ENCODE measurements around the gene FGFBP1. TPM values are rescaled to one million over a fixed set of nuclear protein-coding genes. Genes with fewer than 3 reads are reported as not detected.

The FGFBP1 gene
- total and polyA plus RNA-seq, 2 donors (not counting 3 experiments of a cell fraction or from before 2014, with no cell fraction given): not detected

DNA sequence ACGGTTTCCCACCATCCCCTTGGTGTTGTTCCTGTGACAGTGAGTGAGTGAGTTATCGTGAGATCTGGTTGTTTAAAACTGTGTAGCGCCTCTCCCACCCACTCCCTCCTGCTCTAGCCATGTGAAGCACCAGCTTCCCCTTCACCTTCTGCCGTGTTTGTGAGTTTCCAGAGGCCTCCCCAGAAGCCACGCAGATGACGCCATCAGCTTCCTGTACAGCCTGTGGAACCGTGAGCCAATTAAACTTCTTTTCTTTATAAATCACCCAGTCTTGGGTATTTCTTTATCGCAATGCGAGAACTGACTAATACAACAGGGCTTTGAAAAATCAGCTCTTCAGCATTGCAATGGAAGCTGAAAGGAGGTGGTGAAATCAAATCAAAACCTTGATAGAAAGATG lies 50.0 kb downstream of the FGFBP1 start:
- intact Hi-C loops (cut with micrococcal nuclease): no loop called here

More for the DNA sequence above, 50.0 kb downstream of the FGFBP1 start:
- dilution Hi-C loops (cut with MboI; ENCODE audit: extremely low pct_ligation_motif_present, low sequenced_read_pairs): no loop called here
- TF ChIP-seq, protein P1, sequence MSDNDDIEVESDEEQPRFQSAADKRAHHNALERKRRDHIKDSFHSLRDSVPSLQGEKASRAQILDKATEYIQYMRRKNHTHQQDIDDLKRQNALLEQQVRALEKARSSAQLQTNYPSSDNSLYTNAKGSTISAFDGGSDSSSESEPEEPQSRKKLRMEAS (IDR thresholded peaks at IDR 0.05; ENCODE audit: insufficient read depth, insufficient read length): no peak
- Histone ChIP-seq H3K9me1 (replicated peaks; ENCODE audit: control insufficient read depth, extremely low read depth, insufficient read depth, low read length) (no peaks in the 10 kb centered on the region), H3K4me3 (replicated peaks in 1 of 3; ENCODE audit: insufficient read depth in 1 of 3, low read depth in 1 of 3, low read length in 3 of 3) (no peak overlapping the region), H3K4me1 (ENCODE audit: control insufficient read depth, extremely low read depth, insufficient read depth, low read length) (no peaks in the 10 kb centered on the region), H2AFZ (ENCODE audit: low read depth, low read length) (no peak overlapping the region), H3K27me3 (ENCODE audit: control insufficient read depth in 2 of 2, insufficient read depth in 2 of 2, low read length in 2 of 2) (peaks cover 4 to 8% of the 10 kb centered on the region in 2 experiments), H3K27ac (ENCODE audit: insufficient read depth, low read depth, low read length) (no peak overlapping the region), H3K36me3 (ENCODE audit: control insufficient read depth in 2 of 2, extremely low read depth in 1 of 2, insufficient read depth in 2 of 2, low read length in 2 of 2) (no peaks in the 10 kb centered on the region), H3K9ac (replicated peaks; ENCODE audit: extremely low read depth, insufficient read depth, low read length) (no peak overlapping the region), H3K4me2 (ENCODE audit: insufficient read depth, low read length) (no peak overlapping the region), H4K20me1 (replicated peaks; ENCODE audit: control insufficient read depth, extremely low read depth, insufficient read depth, low read length) (no peaks in the 10 kb centered on the region), H3K79me2 (ENCODE audit: control insufficient read depth, insufficient read depth, low read length) (no peaks in the 10 kb centered on the region), H3K9me3 (replicated peaks; ENCODE audit: control insufficient read depth, insufficient read depth, low read length) (no peaks in the 10 kb centered on the region)
- FAIRE-seq: no peak
- no TSS peak for BruUV-seq (replicated peaks)
- ChIA-PET POLR2A (no interaction called here), CTCF (interaction anchor here (1.5 to 5.2 kb wide), 2 partner anchors 67 to 377 kb away, joined by 4 to 44 read pairs; no protein-coding TSS in a partner anchor)
- no peak for DNase-seq (ENCODE audit: low read depth, low spot score)

Other genes starting within 250 kb of the FGFBP1 start
- gene BST1, start 235.7 kb downstream of the FGFBP1 start, total RNA-seq: 6.6 and 10.7 TPM in 2 replicates
- 14.0 and 14.9 TPM in 2 replicates for gene BST1, start 235.7 kb downstream of the FGFBP1 start, polyA plus RNA-seq
- 0.31 TPM in 1 of 2 replicates, not detected in the other for gene CD38, start 160.4 kb downstream of the FGFBP1 start, total RNA-seq
- 0.11 and 0.14 TPM in 2 replicates for gene CD38, start 160.4 kb downstream of the FGFBP1 start, polyA plus RNA-seq
- gene FGFBP2, start 24.4 kb upstream of the FGFBP1 start, total RNA-seq: not detected in 2 replicates
- gene FGFBP2, start 24.4 kb upstream of the FGFBP1 start, polyA plus RNA-seq: not detected in 2 replicates
- gene PROM1, start 145.3 kb upstream of the FGFBP1 start, total RNA-seq: 1.7 TPM in 1 of 2 replicates, not detected in the other
- 0.33 and 0.36 TPM in 2 replicates for gene PROM1, start 145.3 kb upstream of the FGFBP1 start, polyA plus RNA-seq